Keratinocyte (primary cell): ENCODE results near the gene PLCD4. TPM values are rescaled to one million over a fixed set of nuclear protein-coding genes. Genes with fewer than 3 reads are reported as not detected.
A peak's percentile ranks its signal among the peaks of the same experiment; 100 is the strongest.

Source experiments
- DNase-seq: peaks from one replicate; pipeline ENCODE4 v3.0.0-alpha.2; 2011; ENCODE audit warnings: low read depth, missing footprints, low spot score
- FAIRE-seq: peaks from 2 replicates; lab custom pipeline; 2011; peaks lifted over from hg19 to GRCh38; lab: Jason Lieb, UNC
- H2AFZ ChIP-seq: 2 replicates; pipeline ENCODE4 v1.6.0; 2012; ENCODE audit warnings: low read length, control low read depth, inconsistent platforms; ENCODE audit not compliant: control insufficient read depth
- H3K27ac ChIP-seq: 2 replicates; pipeline ENCODE4 v1.5.1; 2011; ENCODE audit warnings: low read length; ENCODE audit not compliant: control insufficient read depth, insufficient read depth
- H3K27me3 ChIP-seq: 3 replicates; pipeline ENCODE4 v1.6.0; 2011; ENCODE audit warnings: low read length; ENCODE audit not compliant: control insufficient read depth, insufficient read depth; ENCODE audit errors: extremely low read depth
- H3K36me3 ChIP-seq, 2 experiments: 2 replicates in 1 of 2; 3 replicates in 1 of 2; pipeline ENCODE4 v1.5.1; 2011; ENCODE audit warnings: low read length in 2 of 2, mild to moderate bottlenecking in 1 of 2; ENCODE audit not compliant: control insufficient read depth in 2 of 2, insufficient read depth in 2 of 2; ENCODE audit errors: extremely low read depth in 1 of 2
- H3K4me1 ChIP-seq: 3 replicates; pipeline ENCODE4 v1.5.1; 2011; ENCODE audit warnings: low read length; ENCODE audit not compliant: control insufficient read depth, insufficient read depth; ENCODE audit errors: extremely low read depth
- H3K4me2 ChIP-seq: 3 replicates; pipeline ENCODE4 v1.6.0; 2011; ENCODE audit warnings: low read depth, low read length; ENCODE audit not compliant: control insufficient read depth, insufficient read depth; ENCODE audit errors: extremely low read depth
- H3K4me3 ChIP-seq, 3 experiments: fragments of 200-600 bp in 1 of 3; sonication (generic) in 1 of 3; 2 replicates in 2 of 3; 3 replicates in 1 of 3; pipeline ENCODE4 v1.5.1; 2011 to 2016; ENCODE audit warnings: low read length in 3 of 3, mild to moderate bottlenecking in 3 of 3, control low read depth in 2 of 3, inconsistent platforms in 1 of 3, low read depth in 1 of 3, mixed read lengths in 1 of 3, mixed run types in 1 of 3, moderate library complexity in 1 of 3; ENCODE audit not compliant: control insufficient read depth in 2 of 3, insufficient read depth in 2 of 3; ENCODE audit errors: extremely low read depth in 1 of 3
- H3K79me2 ChIP-seq: 2 replicates; pipeline ENCODE4 v1.6.0; 2012; ENCODE audit warnings: low read length; ENCODE audit not compliant: control insufficient read depth, insufficient read depth
- H3K9ac ChIP-seq: 3 replicates; pipeline ENCODE4 v1.6.0; 2011; ENCODE audit warnings: low read length; ENCODE audit not compliant: control insufficient read depth, insufficient read depth; ENCODE audit errors: extremely low read depth
- H3K9me1 ChIP-seq: 3 replicates; pipeline ENCODE4 v1.6.0; 2011; ENCODE audit warnings: low read length; ENCODE audit not compliant: control insufficient read depth, insufficient read depth; ENCODE audit errors: extremely low read depth
- H3K9me3 ChIP-seq: 2 replicates; pipeline ENCODE4 v1.5.1; 2012; ENCODE audit warnings: low read depth, low read length; ENCODE audit not compliant: control insufficient read depth
- H4K20me1 ChIP-seq: 3 replicates; pipeline ENCODE4 v1.6.0; 2011; ENCODE audit warnings: low read length; ENCODE audit not compliant: control insufficient read depth, insufficient read depth; ENCODE audit errors: extremely low read depth
- EZH2 ChIP-seq: IDR thresholded peaks from one replicate; pipeline ENCODE4 v1.6.1; 2012; ENCODE audit warnings: inconsistent platforms, mild to moderate bottlenecking, low read length, moderate library complexity
- dilution Hi-C: fragments of 300-500 bp; cut with MboI; formaldehyde crosslinking; loops from one replicate; pipeline ENCODE4 v1.7.0; 2020; ENCODE audit warnings: low sequenced_read_pairs; ENCODE audit not compliant: extremely low pct_ligation_motif_present
- polyA plus RNA-seq, 5 experiments: library from polyadenylated mRNA; depleted of rRNA in 3 of 5; stranded (reverse) in 3 of 5; stranded (forward) in 1 of 5; unstranded in 1 of 5; fragments of >200 nt; gene quantifications; 1 replicate in 1 of 5; 2 replicates in 3 of 5; 3 replicates in 1 of 5; pipeline versions ENCODE4 v1.2.1 to v1.2.3, GENCODE V29; 2011 to 2012; ENCODE audit warnings: missing spikeins in 2 of 5, low read depth in 1 of 5, low replicate concordance in 1 of 5
- TF ChIP-seq, protein P1 (sequence below), 3 experiments: IDR thresholded peaks in 1 of 3; conservative IDR thresholded peaks in 1 of 3; optimal IDR thresholded peaks in 1 of 3; 2 replicates in 2 of 3; 3 replicates in 1 of 3; pipeline versions ENCODE3 to v1.5.1; 2011; ENCODE audit warnings: low read length in 3 of 3, mild to moderate bottlenecking in 3 of 3, moderate library complexity in 2 of 3, control low read depth in 1 of 3, inconsistent platforms in 1 of 3; ENCODE audit not compliant: insufficient read depth in 2 of 3; ENCODE audit errors: extremely low read depth in 1 of 3

PLCD4 gene
- polyA plus RNA-seq, 1 donor (not counting 4 experiments of a cell fraction or from before 2014, with no cell fraction given) = 15.3 TPM

DNA sequence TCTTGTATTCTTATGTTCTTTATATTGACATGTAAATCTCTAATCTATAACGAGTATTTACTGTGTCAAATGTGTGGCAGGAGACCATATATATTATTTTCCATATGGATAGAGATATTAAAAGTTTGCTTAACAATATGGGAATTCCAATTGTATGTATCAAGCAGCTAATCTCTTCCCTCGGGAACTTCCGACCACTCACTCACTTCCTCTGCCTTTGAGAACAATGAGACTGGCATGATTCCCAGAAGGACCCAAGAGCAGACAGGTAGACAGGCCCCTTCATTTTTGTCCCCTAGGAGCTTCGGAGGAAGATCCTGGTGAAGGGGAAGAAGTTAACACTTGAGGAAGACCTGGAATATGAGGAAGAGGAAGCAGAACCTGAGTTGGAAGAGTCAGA is 24.1 kb downstream of the PLCD4 start:
- Histone ChIP-seq H3K9ac (no peak overlapping the region), H3K27me3 (no peaks in the 10 kb centered on the region), H3K79me2 (no peaks in the 10 kb centered on the region), H3K4me3 (peak overlapping the region in 1 of 3 experiments; percentile 34), H3K9me3 (no peaks in the 10 kb centered on the region), H3K4me1 (peaks cover 15% of the 10 kb centered on the region), H3K27ac (peak overlapping the region; percentile 47), H2AFZ (no peak overlapping the region), H3K9me1 (no peaks in the 10 kb centered on the region), H4K20me1 (no peaks in the 10 kb centered on the region), H3K4me2 (peak overlapping the region; percentile 59), H3K36me3 (peaks cover 20 to 23% of the 10 kb centered on the region in 2 experiments)
- FAIRE-seq (peak; percentile 88), DNase-seq (no peak)
- dilution Hi-C loops = no loop called here
- TF ChIP-seq, protein P1, sequence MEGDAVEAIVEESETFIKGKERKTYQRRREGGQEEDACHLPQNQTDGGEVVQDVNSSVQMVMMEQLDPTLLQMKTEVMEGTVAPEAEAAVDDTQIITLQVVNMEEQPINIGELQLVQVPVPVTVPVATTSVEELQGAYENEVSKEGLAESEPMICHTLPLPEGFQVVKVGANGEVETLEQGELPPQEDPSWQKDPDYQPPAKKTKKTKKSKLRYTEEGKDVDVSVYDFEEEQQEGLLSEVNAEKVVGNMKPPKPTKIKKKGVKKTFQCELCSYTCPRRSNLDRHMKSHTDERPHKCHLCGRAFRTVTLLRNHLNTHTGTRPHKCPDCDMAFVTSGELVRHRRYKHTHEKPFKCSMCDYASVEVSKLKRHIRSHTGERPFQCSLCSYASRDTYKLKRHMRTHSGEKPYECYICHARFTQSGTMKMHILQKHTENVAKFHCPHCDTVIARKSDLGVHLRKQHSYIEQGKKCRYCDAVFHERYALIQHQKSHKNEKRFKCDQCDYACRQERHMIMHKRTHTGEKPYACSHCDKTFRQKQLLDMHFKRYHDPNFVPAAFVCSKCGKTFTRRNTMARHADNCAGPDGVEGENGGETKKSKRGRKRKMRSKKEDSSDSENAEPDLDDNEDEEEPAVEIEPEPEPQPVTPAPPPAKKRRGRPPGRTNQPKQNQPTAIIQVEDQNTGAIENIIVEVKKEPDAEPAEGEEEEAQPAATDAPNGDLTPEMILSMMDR (optimal IDR thresholded peaks at IDR 0.05 in 1 of 3, IDR thresholded peaks at IDR 0.05 in 1 of 3, conservative IDR thresholded peaks at IDR 0.05 in 1 of 3; ENCODE audit: extremely low read depth in 1 of 3, insufficient read depth in 2 of 3, low read length in 3 of 3) = no peak
- TF ChIP-seq EZH2 = no peak

DNA sequence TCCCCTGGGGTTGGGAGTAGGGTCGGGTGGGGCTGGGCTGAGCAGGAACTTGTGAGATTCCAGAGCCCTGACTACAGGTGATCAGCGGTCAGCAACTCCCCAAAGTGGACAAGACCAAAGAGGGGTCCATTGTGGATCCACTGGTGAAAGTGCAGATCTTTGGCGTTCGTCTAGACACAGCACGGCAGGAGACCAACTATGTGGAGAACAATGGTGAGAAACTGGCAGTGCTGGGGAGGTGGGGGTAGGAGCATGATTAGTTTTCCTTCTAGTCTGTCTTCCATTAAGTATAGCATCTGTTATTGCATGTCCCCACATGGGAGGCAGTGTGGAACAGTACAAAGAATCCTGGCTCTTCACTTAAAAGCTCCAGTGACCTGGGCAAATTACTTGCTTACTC is 28.0 kb downstream of the PLCD4 start:
- Histone ChIP-seq H3K9me3 (no peaks in the 10 kb centered on the region), H2AFZ (no peak overlapping the region), H3K36me3 (peaks cover 45 to 51% of the 10 kb centered on the region in 2 experiments), H3K27me3 (no peaks in the 10 kb centered on the region), H4K20me1 (no peaks in the 10 kb centered on the region), H3K4me1 (peaks cover 15% of the 10 kb centered on the region), H3K4me3 (no peak overlapping the region), H3K4me2 (no peak overlapping the region), H3K9me1 (no peaks in the 10 kb centered on the region), H3K27ac (no peak overlapping the region), H3K9ac (no peak overlapping the region), H3K79me2 (no peaks in the 10 kb centered on the region)
- TF ChIP-seq EZH2 = no peak
- TF ChIP-seq, protein P1 (optimal IDR thresholded peaks at IDR 0.05 in 1 of 3, IDR thresholded peaks at IDR 0.05 in 1 of 3, conservative IDR thresholded peaks at IDR 0.05 in 1 of 3; ENCODE audit: extremely low read depth in 1 of 3, insufficient read depth in 2 of 3, low read length in 3 of 3) = no peak
- dilution Hi-C loops = no loop called here
- FAIRE-seq (no peak), DNase-seq (no peak)
